Muscle of leg (tissue), 11 donors: ENCODE data around the gene NT5DC4. TPM values are rescaled to one million over a fixed set of nuclear protein-coding genes. Genes with fewer than 3 reads are reported as not detected.

Experiments
- DNase-seq: peaks from one replicate; pipeline ENCODE4 v3.0.0; 2013
- H3K27ac ChIP-seq: one replicate; pipeline ENCODE4 v1.5.1; 2013; ENCODE audit warnings: mild to moderate bottlenecking, low read length, control low read depth
- H3K27me3 ChIP-seq: one replicate; pipeline ENCODE4 v1.6.1; 2013; ENCODE audit warnings: low read length; ENCODE audit not compliant: control insufficient read depth, insufficient read depth
- H3K36me3 ChIP-seq: one replicate; pipeline ENCODE4 v1.6.1; 2013; ENCODE audit warnings: low read length; ENCODE audit not compliant: control insufficient read depth, insufficient read depth
- H3K4me1 ChIP-seq: one replicate; pipeline ENCODE4 v1.6.1; 2013; ENCODE audit warnings: low read length; ENCODE audit not compliant: control insufficient read depth, insufficient read depth
- H3K4me3 ChIP-seq: one replicate; pipeline ENCODE4 v1.5.1; 2013; ENCODE audit warnings: low read length, control low read depth
- H3K9me3 ChIP-seq: replicated peaks from 2 replicates; pipeline ENCODE4 v1.6.1; 2013; ENCODE audit warnings: low read depth, low read length; ENCODE audit not compliant: control insufficient read depth
- WGBS: methylation state at CpG from one replicate; pipeline ENCODE4 v1.1.5; 2013; ENCODE audit warnings: missing lambda C conversion rate; ENCODE audit not compliant: insufficient coverage; 5-methylcytosine and 5-hydroxymethylcytosine counted together
- polyA plus RNA-seq, 8 donors: library from polyadenylated mRNA; unstranded; fragments of 120-200 nt; gene quantifications; one replicate each; pipeline versions ENCODE4 v1.2.1 to v1.2.3, GENCODE V29; 2013; ENCODE audit warnings: inconsistent platforms in 1 of 8, low replicate concordance in 1 of 8; ENCODE audit not compliant: insufficient read length in 8 of 8, insufficient read depth in 1 of 8
- total RNA-seq: library from RNA; stranded (reverse); fragments of 120-200 nt; gene quantifications from one replicate; pipeline ENCODE4 v1.2.4, GENCODE V29; 2013

The NT5DC4 gene
- total and polyA plus RNA-seq, 9 donors = 0.08 to 0.11 TPM; not detected in 7

DNA sequence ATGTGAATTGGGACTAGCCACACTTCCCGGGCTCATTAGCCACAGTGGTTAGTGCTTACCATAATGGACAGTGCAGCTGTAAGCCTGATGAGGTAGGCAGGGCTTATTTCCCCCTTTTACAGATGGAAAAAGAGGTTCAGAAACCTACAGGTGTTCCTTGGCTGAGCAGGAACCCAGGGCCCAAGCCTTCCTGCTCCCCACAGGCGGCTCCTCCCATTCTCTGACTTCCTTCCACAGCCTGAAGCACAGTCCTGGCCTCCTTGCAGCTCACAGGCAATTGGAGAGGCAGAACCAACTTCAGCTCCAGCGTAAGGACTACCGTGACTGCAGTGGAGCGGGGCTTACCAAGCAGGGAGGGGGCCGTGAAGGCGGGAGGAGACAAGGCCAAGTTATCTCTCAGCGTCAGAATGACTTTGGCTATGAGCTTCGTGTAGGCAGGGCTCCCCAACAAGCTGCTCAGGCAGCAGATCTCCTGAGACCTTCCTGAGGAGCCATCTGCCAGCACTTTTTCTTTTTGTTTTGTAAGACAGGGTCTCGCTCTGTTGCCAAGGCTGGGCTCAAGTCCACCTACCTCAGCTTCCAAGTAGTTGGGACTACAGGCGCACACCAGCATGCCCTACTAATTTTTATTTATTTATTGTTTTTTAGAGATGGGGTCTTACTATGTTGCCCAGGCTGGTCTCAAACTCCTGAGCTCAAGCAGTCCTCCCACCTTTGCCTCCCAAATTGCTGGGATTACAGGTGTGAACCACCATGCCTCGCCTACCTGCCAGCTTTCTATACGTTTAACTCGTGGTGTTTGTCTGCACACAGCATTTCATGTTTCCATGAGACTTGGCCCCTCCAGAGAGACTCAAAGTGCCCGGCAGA is 34.2 kb upstream of the NT5DC4 start:
- peaks cover 8% of the 10 kb centered on the region for H3K4me1 ChIP-seq
- 48% methylated on average over 11 of the region's 15 CpGs for WGBS

DNA sequence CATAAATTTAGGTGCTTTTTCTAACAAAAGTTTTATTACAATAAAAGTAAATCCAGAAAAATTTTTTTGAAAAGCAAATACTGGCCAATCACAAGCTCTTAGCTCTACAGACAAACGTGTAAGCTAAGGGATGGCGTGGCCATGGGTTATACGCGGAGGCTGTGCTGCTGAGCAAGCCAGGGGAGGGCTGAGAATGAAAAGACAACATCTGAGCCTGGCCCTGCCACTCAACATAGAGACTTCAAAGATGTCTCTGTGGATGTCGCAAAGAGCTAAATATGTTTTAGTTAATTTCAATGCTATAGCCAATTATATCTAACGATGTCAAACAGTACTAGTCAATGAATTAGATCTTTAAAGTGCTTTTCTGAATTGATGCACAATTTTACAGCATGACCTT is 33.3 kb upstream of the NT5DC4 start:
- peaks cover 8% of the 10 kb centered on the region for H3K4me1 ChIP-seq
- no peak overlapping the region for H3K27ac ChIP-seq
- no peak for DNase-seq
- WGBS = 68% methylated on average over 3 of the region's 6 CpGs
- no peaks in the 10 kb centered on the region for H3K36me3 ChIP-seq
- no peaks in the 10 kb centered on the region for H3K9me3 ChIP-seq
- no peak overlapping the region for H3K4me3 ChIP-seq
- H3K27me3 ChIP-seq = peaks cover 2% of the 10 kb centered on the region

More for the DNA sequence above, 34.2 kb upstream of the NT5DC4 start:
- peak; percentile 50 for DNase-seq
- no peak overlapping the region for H3K27ac ChIP-seq
- H3K36me3 ChIP-seq = no peaks in the 10 kb centered on the region
- no peak overlapping the region for H3K4me3 ChIP-seq
- H3K27me3 ChIP-seq = peaks cover 2% of the 10 kb centered on the region
- H3K9me3 ChIP-seq = no peaks in the 10 kb centered on the region

DNA sequence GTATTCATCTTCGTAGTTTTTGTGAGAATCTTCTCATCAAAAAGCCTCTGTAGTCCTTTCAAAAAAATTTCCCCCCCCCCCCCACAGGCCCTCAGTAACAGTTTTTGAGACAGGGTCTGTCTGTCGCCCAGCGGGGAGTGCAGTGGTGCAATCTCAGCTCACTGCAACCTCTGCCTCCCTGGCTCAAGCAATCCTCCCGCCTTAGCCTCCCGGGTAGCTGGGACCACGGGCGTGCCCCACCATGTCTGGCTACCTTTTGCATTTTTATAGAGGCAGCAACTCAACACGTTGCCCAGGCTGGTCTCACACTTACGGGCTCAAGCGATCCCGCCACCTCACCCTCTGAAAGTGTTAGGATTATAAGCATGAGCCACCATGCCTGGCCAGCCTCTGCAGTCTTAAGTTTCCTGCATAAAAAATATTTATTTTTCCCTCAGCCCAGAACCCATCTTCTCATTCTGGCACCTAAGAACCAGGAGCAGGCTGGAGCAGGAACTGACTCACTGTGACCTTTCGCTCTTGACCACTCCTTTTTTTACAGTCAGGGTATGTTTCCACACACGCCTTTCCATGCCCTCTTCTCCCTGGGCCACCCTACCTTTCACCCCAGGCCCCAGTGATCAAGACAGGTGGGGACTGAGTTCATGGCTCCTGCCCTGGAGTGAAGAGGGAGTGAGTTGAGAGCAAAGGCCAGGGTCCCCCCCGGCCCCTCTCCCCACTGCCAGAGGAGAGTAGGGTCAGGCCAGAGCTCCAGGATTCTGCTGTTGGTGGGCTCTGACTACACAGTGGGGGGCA is 32.5 kb upstream of the NT5DC4 start:
- H3K4me1 ChIP-seq = peaks cover 7% of the 10 kb centered on the region
- no peak for DNase-seq
- H3K36me3 ChIP-seq = no peaks in the 10 kb centered on the region
- H3K4me3 ChIP-seq = no peak overlapping the region
- H3K27ac ChIP-seq = no peak overlapping the region
- H3K27me3 ChIP-seq = peaks cover 2% of the 10 kb centered on the region
- H3K9me3 ChIP-seq = no peaks in the 10 kb centered on the region
- WGBS = 83% methylated on average over 5 of the region's 14 CpGs

DNA sequence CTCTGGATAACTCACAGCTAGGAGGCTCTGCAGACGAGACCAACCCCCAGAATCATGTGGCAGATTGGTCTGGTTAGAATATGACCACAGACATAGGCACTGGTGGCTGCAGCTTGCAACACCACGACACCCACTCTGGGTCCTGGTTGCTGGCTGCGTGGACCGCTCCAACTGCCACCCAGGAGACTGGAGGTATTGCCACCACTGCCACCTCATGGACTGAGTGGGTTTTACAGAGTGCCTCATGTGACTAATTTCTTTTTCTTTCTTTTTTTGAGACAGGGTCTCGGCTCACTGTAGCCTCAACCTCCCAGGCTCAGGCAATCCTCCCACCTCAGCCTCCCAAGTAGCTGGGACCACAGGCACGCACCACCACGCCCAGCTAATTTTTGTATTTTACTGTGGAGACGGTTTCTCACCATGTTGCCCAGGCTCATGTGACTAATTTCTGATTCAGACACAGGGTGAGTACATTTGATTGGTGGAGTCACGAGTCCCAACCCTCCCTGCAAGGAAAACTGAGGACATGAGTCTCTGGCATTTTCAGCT is 29.9 kb upstream of the NT5DC4 start:
- no peak overlapping the region for H3K27ac ChIP-seq

DNA sequence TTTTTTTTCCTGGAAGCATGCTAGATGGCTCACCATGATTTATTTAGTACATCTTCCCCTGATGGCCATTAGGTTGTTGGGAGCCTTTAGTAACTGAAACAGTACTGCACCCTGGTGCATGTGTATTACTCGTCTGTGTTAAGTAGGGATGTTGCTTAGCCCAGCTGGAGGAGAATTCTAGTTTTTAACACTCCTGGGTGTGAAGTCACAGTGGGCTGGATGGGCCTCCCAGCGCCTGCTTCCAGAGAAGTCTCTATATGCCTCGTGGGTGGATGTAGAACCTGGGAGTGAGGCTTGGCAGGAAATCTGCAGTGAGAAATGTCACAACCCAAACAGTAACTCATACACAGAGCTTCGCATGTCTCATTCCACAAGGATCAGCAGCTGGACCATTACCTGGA is 28.9 kb upstream of the NT5DC4 start:
- Histone ChIP-seq H3K27me3 (peaks cover 2% of the 10 kb centered on the region), H3K4me1 (no peaks in the 10 kb centered on the region), H3K9me3 (no peaks in the 10 kb centered on the region), H3K4me3 (no peak overlapping the region), H3K36me3 (no peaks in the 10 kb centered on the region), H3K27ac (no peak overlapping the region)
- peak; percentile 41 for DNase-seq
- WGBS = 29% methylated on average over 1 of the region's 4 CpGs

More for the DNA sequence above, 29.9 kb upstream of the NT5DC4 start:
- WGBS = 69% methylated on average over 4 of the region's 9 CpGs
- Histone ChIP-seq H3K36me3 (no peaks in the 10 kb centered on the region), H3K4me1 (no peaks in the 10 kb centered on the region), H3K9me3 (no peaks in the 10 kb centered on the region), H3K27me3 (peaks cover 2% of the 10 kb centered on the region), H3K4me3 (no peak overlapping the region)
- DNase-seq = peak; percentile 32

DNA sequence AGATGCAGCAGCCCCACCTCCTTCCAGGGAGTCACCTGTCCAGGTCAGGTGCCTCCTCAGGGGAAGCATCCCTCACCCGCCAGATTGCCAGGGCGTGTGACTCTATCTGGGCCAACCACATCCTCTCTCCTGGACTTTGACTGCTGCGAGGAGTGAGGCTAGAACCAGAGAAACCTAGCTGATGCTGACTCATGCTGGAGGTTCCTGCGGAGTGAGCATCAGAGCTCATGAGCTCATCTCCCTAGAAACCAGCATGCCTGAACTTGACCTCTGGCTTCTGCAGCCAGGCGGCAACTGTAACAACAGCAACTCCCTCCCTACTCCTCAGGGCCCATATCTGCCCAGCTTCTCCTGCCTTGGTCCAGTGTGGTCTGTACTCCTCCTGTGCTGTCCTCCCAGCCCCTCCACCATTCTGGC is 28.3 kb upstream of the NT5DC4 start:
- H3K9me3 ChIP-seq = no peaks in the 10 kb centered on the region
- peaks cover 2% of the 10 kb centered on the region for H3K27me3 ChIP-seq
- WGBS = 57% methylated on average over 5 of the region's 5 CpGs
- no peaks in the 10 kb centered on the region for H3K4me1 ChIP-seq
- H3K36me3 ChIP-seq = no peaks in the 10 kb centered on the region
- no peak overlapping the region for H3K27ac ChIP-seq
- peak; percentile 38 for DNase-seq
- H3K4me3 ChIP-seq = no peak overlapping the region

DNA sequence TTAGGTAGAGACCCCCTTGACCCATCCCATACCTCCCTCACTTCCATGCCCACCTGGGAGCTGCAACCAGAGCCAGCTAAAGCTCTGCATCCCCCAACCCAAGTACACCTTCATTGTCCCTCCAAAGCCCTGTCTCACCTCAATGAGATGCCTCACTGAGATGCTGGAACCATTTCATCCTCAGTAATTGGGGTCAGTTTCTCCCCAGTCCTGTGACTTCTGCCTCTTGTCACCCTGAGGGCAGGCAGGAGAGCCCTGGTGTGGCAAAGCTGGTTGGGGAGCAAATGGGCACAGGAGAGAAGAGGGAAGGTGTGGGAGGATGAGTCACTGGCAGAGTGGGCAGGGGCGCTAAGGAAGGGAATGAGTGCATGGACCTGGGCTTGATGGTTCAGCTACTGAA is 27.9 kb upstream of the NT5DC4 start:
- Histone ChIP-seq H3K27ac (no peak overlapping the region), H3K9me3 (no peaks in the 10 kb centered on the region), H3K36me3 (no peaks in the 10 kb centered on the region), H3K27me3 (peaks cover 2% of the 10 kb centered on the region), H3K4me3 (no peak overlapping the region), H3K4me1 (no peaks in the 10 kb centered on the region)
- WGBS = no CpG with 5 or more reads among the region's 1 CpG
- no peak for DNase-seq

DNA sequence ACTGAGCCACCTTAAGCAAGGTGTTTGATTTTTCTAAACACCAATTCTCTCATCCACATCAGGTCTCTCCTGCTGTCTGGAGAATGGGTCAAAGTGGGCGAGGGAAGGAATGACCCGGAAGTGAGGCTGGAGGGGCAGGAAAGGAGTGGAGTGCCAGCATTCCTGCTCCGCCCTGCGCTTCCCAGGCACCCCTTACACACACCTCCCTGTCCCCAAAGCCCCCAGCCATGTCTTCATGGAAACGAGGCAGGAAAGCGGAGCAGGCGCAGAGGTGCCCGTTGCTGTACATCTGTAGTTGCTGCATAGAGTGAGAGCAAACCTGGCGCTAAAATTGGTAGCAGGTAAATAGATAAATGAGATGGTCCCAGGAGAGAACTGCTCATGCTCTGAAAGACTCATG is 27.2 kb upstream of the NT5DC4 start:
- peaks cover 2% of the 10 kb centered on the region for H3K27me3 ChIP-seq
- no peaks in the 10 kb centered on the region for H3K4me1 ChIP-seq
- no peak overlapping the region for H3K4me3 ChIP-seq
- H3K36me3 ChIP-seq = no peaks in the 10 kb centered on the region
- H3K9me3 ChIP-seq = no peaks in the 10 kb centered on the region
- no peak overlapping the region for H3K27ac ChIP-seq
- WGBS = 83% methylated on average over 1 of the region's 9 CpGs
- DNase-seq = no peak

DNA sequence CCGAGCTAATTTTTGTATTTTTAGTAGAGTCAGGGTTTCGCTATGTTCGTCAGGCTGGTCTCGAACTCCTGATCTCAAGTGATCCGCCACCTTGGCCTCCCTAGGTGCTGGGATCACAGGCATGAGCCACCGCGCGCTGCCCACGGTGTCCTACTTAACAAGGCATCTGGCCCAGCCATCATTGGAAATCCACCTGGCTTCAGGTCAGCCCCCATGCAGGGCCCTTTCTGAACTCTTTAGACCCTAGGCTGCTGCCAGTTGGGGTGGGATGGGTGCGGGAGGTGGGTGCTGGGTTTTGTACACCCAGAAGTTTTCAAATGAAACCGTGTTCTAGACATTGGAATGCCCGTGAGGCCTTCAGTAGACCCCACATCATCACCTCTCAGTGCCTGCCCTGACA is 26.6 kb upstream of the NT5DC4 start:
- no peaks in the 10 kb centered on the region for H3K27me3 ChIP-seq

More for the DNA sequence above, 26.6 kb upstream of the NT5DC4 start:
- H3K4me3 ChIP-seq = no peak overlapping the region
- 96% methylated on average over 9 of the region's 12 CpGs for WGBS
- no peak overlapping the region for H3K27ac ChIP-seq
- H3K9me3 ChIP-seq = no peaks in the 10 kb centered on the region
- DNase-seq = no peak
- H3K4me1 ChIP-seq = no peaks in the 10 kb centered on the region
- no peaks in the 10 kb centered on the region for H3K36me3 ChIP-seq
